Colonic mucosa (tissue), 4 donors: ENCODE measurements around the gene BPIFB1. TPM values are rescaled to one million over a fixed set of nuclear protein-coding genes. Genes with fewer than 3 reads are reported as not detected.

ENCODE experiments used
- DNase-seq: peaks from one replicate; pipeline ENCODE4 v3.0.0-alpha.2; 2020
- H3K27ac ChIP-seq: fragments of 200-600 bp; one replicate; pipeline ENCODE4 v1.8.0; 2021
- H3K27me3 ChIP-seq: fragments of 200-600 bp; one replicate; pipeline ENCODE4 v1.8.0; 2021
- H3K36me3 ChIP-seq: fragments of 200-600 bp; one replicate; pipeline ENCODE4 v1.8.0; 2021
- H3K4me1 ChIP-seq: fragments of 200-600 bp; one replicate; pipeline ENCODE4 v1.8.0; 2021; ENCODE audit warnings: mild to moderate bottlenecking
- H3K4me3 ChIP-seq: fragments of 200-600 bp; one replicate; pipeline ENCODE4 v1.8.0; 2021
- H3K9ac ChIP-seq, 2 donors: one replicate each; pipeline ENCODE4 v1.7.0; 2013; ENCODE audit warnings: control low read depth in 2 of 2, low read depth in 2 of 2, low read length in 2 of 2
- H3K9me3 ChIP-seq: fragments of 200-600 bp; one replicate; pipeline ENCODE4 v1.8.0; 2021
- intact Hi-C: fragments of 100-400 bp; cut with DNase I; formaldehyde crosslinking; loops from one replicate; pipeline ENCODE4 v1.14.1; 2022
- total RNA-seq, 2 donors: library from RNA; stranded (reverse); fragmentation: NEBNext Ultra II Directional in 1 of 2; extraction: Animal tissue kit (Norgen Biotek cat#: 25700) in 1 of 2; gene quantifications; one replicate each; pipeline ENCODE4 v1.2.1, GENCODE V29; 2021
- TF ChIP-seq, protein P1 (sequence below): fragments of 200-600 bp; IDR thresholded peaks from one replicate; pipeline ENCODE4 v1.8.0; 2022; ENCODE audit warnings: antibody characterized with exemption, mild to moderate bottlenecking
- donor health status: healthy.
- donor health status: DM: no; HTN: no; CAD: no.
- donor health status: DM: no; HTN: no; CAD: no.

Gene BPIFB1
- total RNA-seq, 2 donors from 2014 or later: 0.20 TPM; not detected in 1

DNA sequence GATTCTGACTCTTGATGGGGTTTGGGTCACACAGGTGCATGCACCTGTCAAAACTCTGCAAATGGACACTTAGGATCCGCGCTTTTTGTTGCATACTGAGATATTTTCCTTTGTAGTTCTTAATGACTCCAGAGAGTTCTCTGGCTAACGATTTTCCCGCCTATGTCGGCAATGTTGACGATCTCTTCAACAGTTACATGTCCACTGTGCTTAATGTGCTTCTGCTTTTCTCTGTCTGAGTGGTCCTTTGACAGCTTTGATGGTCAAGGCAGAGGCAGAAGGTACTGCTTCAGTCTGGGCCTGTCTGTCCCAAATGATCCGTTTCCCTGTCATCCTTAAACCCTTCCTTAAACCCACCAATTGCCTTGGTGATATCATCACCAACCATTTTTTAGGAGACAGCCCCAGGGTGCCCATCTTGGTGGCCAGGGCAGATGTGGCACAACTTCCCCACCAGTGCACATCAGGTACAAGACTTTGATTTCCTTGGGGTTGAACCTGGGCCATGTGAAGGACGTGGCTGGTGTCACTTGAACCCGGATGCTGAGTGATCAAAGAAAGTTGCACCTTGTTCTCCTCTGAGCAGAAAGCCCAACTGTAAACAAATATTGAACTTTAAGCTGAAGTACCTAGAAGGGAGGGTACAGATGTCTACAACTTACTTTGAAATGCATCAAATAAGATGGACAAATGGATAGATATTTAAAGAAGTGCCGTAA, 10.7 kb upstream of the BPIFB1 start:
- H3K27me3 ChIP-seq: no peaks in the 10 kb centered on the region
- no peak overlapping the region for H3K9ac ChIP-seq
- intact Hi-C loops: no loop called here
- H3K9me3 ChIP-seq: no peaks in the 10 kb centered on the region
- no peaks in the 10 kb centered on the region for H3K36me3 ChIP-seq
- H3K4me3 ChIP-seq: no peak overlapping the region
- H3K27ac ChIP-seq: no peak overlapping the region
- H3K4me1 ChIP-seq: no peaks in the 10 kb centered on the region
- DNase-seq: no peak
- TF ChIP-seq, protein P1, sequence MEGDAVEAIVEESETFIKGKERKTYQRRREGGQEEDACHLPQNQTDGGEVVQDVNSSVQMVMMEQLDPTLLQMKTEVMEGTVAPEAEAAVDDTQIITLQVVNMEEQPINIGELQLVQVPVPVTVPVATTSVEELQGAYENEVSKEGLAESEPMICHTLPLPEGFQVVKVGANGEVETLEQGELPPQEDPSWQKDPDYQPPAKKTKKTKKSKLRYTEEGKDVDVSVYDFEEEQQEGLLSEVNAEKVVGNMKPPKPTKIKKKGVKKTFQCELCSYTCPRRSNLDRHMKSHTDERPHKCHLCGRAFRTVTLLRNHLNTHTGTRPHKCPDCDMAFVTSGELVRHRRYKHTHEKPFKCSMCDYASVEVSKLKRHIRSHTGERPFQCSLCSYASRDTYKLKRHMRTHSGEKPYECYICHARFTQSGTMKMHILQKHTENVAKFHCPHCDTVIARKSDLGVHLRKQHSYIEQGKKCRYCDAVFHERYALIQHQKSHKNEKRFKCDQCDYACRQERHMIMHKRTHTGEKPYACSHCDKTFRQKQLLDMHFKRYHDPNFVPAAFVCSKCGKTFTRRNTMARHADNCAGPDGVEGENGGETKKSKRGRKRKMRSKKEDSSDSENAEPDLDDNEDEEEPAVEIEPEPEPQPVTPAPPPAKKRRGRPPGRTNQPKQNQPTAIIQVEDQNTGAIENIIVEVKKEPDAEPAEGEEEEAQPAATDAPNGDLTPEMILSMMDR: no peak

DNA sequence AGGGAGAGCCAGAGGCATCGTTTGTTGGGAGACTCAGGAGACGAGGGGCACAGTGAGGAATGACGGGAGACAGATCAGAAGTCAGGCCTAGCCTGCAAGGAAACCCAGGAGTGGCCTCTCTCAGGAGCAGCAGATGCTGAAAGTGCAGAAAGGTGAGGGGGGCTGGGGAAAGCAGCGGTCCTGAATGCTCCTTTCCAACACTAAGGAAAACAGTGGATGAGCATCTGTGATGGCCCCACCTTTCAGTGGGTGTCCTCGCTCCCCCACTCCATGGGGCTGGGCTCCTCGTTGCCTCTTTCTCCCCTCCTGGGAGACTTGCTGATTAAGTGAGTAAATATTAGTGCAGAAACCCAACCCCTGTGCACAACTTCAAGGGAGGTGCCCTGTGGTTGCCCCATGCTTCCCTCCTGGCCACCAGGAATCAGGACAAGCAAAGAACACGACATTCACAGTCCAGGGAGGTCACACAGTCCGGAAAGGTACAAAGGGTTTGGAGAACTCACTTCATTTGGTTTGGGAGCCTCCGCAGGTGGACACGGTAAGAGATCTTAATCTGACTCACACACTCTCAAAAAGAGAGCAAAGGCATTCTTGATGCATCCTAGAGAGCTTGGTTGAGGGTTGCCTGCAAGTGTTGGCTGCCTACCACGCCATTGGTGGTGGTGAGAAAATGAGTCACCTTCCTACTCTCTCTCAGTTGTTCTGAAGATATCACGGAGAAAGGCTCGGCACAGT, 9.7 kb upstream of the BPIFB1 start:
- no peak overlapping the region for H3K27ac ChIP-seq
- H3K4me1 ChIP-seq: no peaks in the 10 kb centered on the region
- DNase-seq: no peak
- no peak overlapping the region for H3K9ac ChIP-seq
- TF ChIP-seq, protein P1: no peak
- no peak overlapping the region for H3K4me3 ChIP-seq
- no peaks in the 10 kb centered on the region for H3K36me3 ChIP-seq
- intact Hi-C loops: no loop called here
- no peaks in the 10 kb centered on the region for H3K27me3 ChIP-seq
- H3K9me3 ChIP-seq: no peaks in the 10 kb centered on the region

DNA sequence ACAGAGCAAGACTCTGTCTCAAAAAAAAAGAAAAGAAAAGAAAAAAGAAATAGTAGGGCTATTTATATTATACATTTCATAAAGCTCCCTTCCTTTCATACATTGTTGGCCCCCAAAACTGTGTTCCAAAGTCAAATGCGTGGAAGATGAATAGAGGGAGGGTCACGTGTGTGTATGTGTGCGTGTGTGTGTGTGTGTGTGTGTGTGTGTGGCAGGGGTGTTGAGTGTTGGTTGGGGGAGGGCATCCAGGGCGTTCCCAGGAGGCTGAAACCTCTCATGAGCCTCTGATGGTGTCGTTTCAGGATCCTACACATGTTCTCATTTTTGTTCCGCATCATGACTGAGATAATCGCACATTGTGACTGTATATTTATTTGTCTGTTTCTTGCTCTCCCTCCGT, 7.8 kb upstream of the BPIFB1 start:
- H3K36me3 ChIP-seq: no peaks in the 10 kb centered on the region
- no peaks in the 10 kb centered on the region for H3K27me3 ChIP-seq
- no peak for DNase-seq
- H3K4me3 ChIP-seq: no peak overlapping the region
- H3K9ac ChIP-seq: no peak overlapping the region
- intact Hi-C loops: no loop called here
- H3K27ac ChIP-seq: no peak overlapping the region
- H3K9me3 ChIP-seq: no peaks in the 10 kb centered on the region
- TF ChIP-seq, protein P1: no peak
- no peaks in the 10 kb centered on the region for H3K4me1 ChIP-seq

DNA sequence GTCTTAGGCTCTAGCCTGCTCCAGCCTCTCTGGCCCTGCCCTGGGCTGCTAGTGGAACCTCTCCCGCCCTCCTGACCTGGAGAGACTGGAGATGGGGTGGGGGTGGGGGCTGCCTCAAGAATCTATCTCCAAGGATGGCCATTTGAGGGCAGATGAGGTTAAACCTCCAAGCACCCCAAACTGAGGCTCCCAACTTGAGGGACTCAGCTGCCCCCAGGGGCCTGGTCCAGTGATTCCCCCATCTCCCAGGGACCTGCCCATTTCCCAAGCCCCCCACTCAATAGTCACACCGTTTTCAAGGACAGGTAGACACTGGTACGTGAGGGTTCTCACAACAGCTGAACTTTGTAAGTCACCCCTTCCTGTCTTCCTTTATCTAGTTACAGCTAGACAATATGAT, 7.1 kb upstream of the BPIFB1 start:
- no peaks in the 10 kb centered on the region for H3K36me3 ChIP-seq
- H3K27ac ChIP-seq: no peak overlapping the region
- intact Hi-C loops: no loop called here
- no peak for DNase-seq
- no peak overlapping the region for H3K9ac ChIP-seq
- H3K4me3 ChIP-seq: no peak overlapping the region
- no peaks in the 10 kb centered on the region for H3K9me3 ChIP-seq
- TF ChIP-seq, protein P1: no peak
- H3K27me3 ChIP-seq: no peaks in the 10 kb centered on the region
- no peaks in the 10 kb centered on the region for H3K4me1 ChIP-seq

DNA sequence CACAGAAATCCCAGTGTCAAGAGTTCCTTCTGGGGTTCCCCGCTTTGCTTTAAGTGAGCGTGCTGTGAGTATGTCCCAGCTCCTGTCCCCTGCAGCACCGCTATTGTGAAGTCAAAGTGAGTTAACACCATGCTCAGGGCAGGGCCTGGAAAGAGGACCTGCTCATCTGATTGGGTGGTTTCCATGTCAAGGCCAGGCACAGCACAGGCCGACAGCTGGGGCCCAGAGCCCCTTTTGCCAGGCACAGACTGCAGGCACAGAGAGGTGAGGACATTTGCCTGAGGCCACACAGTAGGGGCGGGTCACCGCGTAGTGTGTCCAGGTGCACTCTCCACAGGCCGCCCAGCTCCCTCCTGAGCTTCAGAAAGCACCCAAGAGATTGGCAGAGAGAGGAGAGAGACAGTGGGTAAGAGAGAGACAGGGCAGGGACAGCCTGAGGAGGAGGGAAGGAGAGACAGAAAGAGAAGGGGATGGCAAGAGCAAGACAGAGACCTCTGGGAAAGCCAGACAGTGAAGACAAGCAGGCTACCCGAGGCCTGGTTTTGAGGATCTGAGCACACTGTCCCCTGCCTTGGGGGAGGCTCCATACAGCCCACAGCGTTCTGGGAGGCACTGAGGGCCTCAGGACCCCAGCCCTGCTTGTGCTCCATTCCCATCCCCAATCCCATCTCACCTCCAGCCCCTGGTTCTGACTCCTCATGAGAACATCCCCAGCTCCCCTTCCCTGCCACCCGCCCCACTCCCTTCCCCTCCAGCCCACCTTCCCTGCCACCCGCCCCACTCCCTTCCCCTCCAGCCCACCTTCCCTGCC, 6.5 kb upstream of the BPIFB1 start:
- no peaks in the 10 kb centered on the region for H3K4me1 ChIP-seq
- no peaks in the 10 kb centered on the region for H3K9me3 ChIP-seq
- no peak overlapping the region for H3K27ac ChIP-seq
- H3K27me3 ChIP-seq: no peaks in the 10 kb centered on the region
- DNase-seq: no peak
- no peaks in the 10 kb centered on the region for H3K36me3 ChIP-seq
- intact Hi-C loops: no loop called here
- H3K4me3 ChIP-seq: no peak overlapping the region
- H3K9ac ChIP-seq: no peak overlapping the region
- TF ChIP-seq, protein P1: no peak
